GM18526 (cell line): ENCODE measurements around the gene ZDHHC20.

Experiments
- POLR2A ChIP-seq: IDR thresholded peaks from 3 replicates; pipeline ENCODE4 v1.6.1; 2011; ENCODE audit not compliant: insufficient read length; ENCODE audit errors: extremely low read depth

ZDHHC20 gene

DNA sequence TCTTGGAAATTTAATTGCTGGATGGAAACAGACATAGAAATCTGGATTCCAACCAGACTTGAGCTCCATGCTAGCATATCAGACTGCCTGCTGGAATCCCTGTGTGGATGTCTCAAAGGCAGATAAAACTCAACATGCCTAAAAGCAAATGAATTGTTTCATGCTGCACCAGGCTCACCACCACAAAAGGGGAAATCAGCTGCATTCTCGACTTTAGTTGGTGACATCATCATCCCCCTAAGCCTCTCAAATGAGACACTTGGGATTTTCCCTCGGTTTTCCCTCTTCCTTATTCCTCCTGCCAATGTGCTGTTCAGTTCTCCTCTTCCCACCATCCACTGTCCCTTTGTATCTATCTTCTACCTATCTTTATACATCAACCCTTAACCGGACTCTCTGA lies 134.3 kb downstream of the ZDHHC20 start:
- TF ChIP-seq POLR2A = no peak

DNA sequence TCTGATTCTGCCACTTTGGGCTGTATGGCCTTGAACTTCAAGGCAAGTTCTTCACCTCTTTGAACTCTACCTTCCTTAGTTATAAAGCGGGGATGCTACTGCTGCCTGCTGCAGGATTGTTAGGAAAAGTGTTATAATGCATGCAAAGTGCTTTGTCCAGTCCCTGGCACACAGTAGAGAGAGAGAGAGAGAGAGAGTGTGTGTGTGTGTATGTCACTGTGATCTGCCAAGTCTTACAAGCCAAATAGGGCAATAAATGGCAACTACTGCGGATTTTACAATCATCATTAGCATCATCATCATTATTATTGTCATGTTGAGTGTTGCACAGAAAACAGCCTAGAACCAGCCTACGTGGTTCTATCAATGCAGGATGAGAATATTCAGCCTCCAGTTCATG lies 136.1 kb downstream of the ZDHHC20 start:
- TF ChIP-seq POLR2A = no peak
